Kidney (tissue), 14 donors: ENCODE data around the gene CACNA1H. TPM values are rescaled to one million over a fixed set of nuclear protein-coding genes. Genes with fewer than 3 reads are reported as not detected.

Source experiments
- DNase-seq, 5 donors: peaks; one replicate each; pipeline ENCODE4 v3.0.0-alpha.2; 2013 to 2020
- FAIRE-seq: peaks from 2 replicates; lab custom pipeline; 2012; peaks lifted over from hg19 to GRCh38; lab: Jason Lieb, UNC
- H3K27ac ChIP-seq, 2 donors: one replicate each; pipeline ENCODE4 v1.7.0; 2013; ENCODE audit warnings: low read depth in 2 of 2, low read length in 2 of 2, inconsistent platforms in 1 of 2
- H3K27me3 ChIP-seq: one replicate; pipeline ENCODE4 v1.7.1; 2013; ENCODE audit warnings: low read length, inconsistent platforms; ENCODE audit not compliant: control insufficient read depth, insufficient read depth
- H3K36me3 ChIP-seq, 3 donors: one replicate each; pipeline versions ENCODE4 v1.7.0 to v1.7.1; 2013; ENCODE audit warnings: low read length in 3 of 3, control low read depth in 1 of 3, inconsistent platforms in 1 of 3; ENCODE audit not compliant: insufficient read depth in 3 of 3, control insufficient read depth in 2 of 3
- H3K4me1 ChIP-seq, 3 donors: one replicate each; pipeline versions ENCODE4 v1.7.0 to v1.7.1; 2013; ENCODE audit warnings: low read length in 3 of 3, inconsistent platforms in 1 of 3, low read depth in 1 of 3; ENCODE audit not compliant: control insufficient read depth in 2 of 3, insufficient read depth in 2 of 3
- H3K4me3 ChIP-seq, 3 donors: one replicate each; pipeline versions ENCODE4 v1.7.0 to v1.8.1; 2013; ENCODE audit warnings: low read length in 3 of 3, control low read depth in 1 of 3, inconsistent platforms in 1 of 3
- H3K9ac ChIP-seq, 3 donors: one replicate each; pipeline versions ENCODE4 v1.7.0 to v1.7.1; 2013; ENCODE audit warnings: low read length in 3 of 3, control low read depth in 1 of 3, inconsistent platforms in 1 of 3
- H3K9me3 ChIP-seq, 3 donors: one replicate each; pipeline versions ENCODE4 v1.7.0 to v1.7.1; 2013; ENCODE audit warnings: low read length in 3 of 3, control low read depth in 1 of 3, inconsistent platforms in 1 of 3; ENCODE audit not compliant: control insufficient read depth in 2 of 3, insufficient read depth in 1 of 3
- intact Hi-C: fragments of 100-400 bp; cut with DNase I; formaldehyde crosslinking; loops from one replicate; pipeline ENCODE4 v1.11.1; 2022
- polyA plus RNA-seq: library from polyadenylated mRNA; stranded (reverse); fragments of 350-450 nt; fragmentation: Illumina TruSeq; extraction: RNeasy Lipid Tissue Mini Kit (QIAGEN cat#74804); gene quantifications from one replicate; pipeline ENCODE4 v1.2.3, GENCODE V29; 2014; ENCODE audit warnings: low read depth, low replicate concordance; ENCODE audit not compliant: insufficient read depth
- total RNA-seq: library from RNA; stranded (reverse); fragmentation: NEBNext Ultra II Directional; extraction: Animal tissue kit (Norgen Biotek cat#: 25700); gene quantifications from one replicate; pipeline ENCODE4 v1.2.1, GENCODE V29; 2021
- TF ChIP-seq, protein P1 (sequence below): IDR thresholded peaks from 3 replicates; pipeline ENCODE4 v1.5.1; 2012; ENCODE audit warnings: mild to moderate bottlenecking, moderate library complexity, borderline replicate concordance; ENCODE audit not compliant: insufficient read depth; ENCODE audit errors: extremely low read depth
- donor health status: control.
- donor health status: control.
- donor health status: control.
- donor health status: control.
- donor health status: control.
- donor health status: DM: yes; HTN: yes; CAD: no.
- donor health status: Normal renal cell carcinoma (clear cell type).

The CACNA1H gene
- total and polyA plus RNA-seq, 2 donors from 2014 or later: 6.4 to 20.6 TPM

DNA sequence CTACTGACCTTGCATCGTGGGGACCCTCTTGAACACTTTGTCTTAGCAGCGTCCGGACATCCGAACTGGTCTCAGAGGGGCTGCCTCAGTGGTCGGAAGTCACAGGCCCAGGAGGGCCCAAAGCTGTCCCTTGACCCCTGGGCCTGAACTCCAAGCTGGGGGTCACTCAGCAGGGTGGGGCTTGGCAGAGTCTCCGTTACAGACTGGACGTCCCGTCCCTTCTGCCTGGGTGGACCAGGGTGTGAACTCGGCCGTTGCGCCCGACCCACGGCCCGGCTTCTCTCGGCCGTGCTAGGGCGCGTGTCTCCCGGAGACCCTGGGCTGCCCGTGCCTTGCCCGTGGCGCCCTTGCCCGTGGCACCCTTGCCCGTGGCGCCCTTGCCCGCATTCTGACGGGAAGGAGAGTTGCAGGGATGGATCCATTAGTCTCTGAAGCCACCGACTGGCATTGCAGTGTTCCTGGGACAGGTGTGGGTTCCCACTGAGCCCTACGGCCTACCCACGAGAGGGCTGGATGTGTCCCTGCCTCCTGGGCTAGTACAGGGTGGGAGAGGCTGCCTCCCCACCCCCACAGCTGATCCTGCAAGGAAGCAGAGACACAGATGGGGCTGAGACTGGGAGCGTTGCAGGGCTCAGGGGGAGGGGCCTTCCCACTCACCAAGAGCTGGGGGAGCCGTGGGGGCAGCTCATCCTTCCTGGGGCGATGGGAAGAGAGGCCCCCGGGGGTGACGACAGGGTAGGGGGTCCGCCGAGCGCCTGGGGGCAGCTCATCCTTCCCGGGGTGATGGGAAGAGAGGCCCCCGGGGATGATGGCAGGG lies 4.9 kb downstream of the CACNA1H start:
- FAIRE-seq: no peak
- no peak overlapping the region for H3K27ac ChIP-seq
- peaks cover 0 to 22% (median 0%) of the 10 kb centered on the region in 3 donors for H3K4me1 ChIP-seq
- no peaks in the 10 kb centered on the region for H3K27me3 ChIP-seq
- TF ChIP-seq, protein P1, sequence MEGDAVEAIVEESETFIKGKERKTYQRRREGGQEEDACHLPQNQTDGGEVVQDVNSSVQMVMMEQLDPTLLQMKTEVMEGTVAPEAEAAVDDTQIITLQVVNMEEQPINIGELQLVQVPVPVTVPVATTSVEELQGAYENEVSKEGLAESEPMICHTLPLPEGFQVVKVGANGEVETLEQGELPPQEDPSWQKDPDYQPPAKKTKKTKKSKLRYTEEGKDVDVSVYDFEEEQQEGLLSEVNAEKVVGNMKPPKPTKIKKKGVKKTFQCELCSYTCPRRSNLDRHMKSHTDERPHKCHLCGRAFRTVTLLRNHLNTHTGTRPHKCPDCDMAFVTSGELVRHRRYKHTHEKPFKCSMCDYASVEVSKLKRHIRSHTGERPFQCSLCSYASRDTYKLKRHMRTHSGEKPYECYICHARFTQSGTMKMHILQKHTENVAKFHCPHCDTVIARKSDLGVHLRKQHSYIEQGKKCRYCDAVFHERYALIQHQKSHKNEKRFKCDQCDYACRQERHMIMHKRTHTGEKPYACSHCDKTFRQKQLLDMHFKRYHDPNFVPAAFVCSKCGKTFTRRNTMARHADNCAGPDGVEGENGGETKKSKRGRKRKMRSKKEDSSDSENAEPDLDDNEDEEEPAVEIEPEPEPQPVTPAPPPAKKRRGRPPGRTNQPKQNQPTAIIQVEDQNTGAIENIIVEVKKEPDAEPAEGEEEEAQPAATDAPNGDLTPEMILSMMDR: no peak
- intact Hi-C loops: no loop called here
- H3K4me3 ChIP-seq: no peak overlapping the region
- no peak for DNase-seq
- no peak overlapping the region for H3K9ac ChIP-seq
- no peaks in the 10 kb centered on the region for H3K9me3 ChIP-seq
- H3K36me3 ChIP-seq: no peaks in the 10 kb centered on the region

DNA sequence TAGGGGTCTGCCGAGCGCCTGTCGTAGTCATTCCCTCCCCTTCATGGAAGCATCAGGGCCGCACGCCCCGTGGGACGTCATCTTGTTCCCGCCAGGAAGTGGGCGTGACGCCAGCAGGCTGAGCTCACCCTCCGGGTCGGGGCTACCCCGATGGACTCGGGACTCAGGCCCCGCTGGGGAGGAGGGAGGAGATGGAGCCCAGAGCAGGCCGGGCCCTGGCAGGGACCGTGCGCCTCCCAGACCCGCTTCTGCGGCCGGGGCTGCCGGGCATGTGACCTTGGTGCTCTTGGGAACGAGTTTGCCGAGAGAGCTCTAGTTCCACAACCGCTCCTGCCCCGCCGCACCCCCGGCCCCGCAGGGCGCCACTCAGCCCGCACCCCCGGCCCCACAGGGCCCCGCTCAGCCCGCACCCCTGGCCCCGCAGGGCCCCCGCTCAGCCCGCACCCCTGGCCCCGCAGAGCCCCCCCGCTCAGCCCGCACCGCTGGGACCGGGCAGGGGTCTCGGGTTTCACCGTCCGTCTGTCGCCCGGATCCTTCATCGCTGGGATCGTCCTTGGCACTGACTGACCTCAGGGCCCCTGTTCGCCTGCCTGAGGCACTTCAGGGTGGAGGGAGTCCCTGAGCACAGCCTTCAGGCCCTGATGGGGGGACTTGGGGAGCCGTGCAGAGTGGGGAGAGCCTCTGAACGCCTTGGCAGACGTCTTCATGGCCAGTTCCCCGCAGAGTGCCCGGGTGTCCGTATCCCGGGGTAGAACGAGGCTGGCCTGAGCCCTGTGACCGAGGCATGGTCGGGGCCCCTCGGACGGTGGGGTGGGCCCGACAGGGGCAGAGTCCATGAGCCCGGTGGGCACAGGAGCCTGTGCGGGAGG lies 5.8 kb downstream of the CACNA1H start:
- Histone ChIP-seq H3K4me3 (no peak overlapping the region), H3K9ac (no peak overlapping the region), H3K9me3 (no peaks in the 10 kb centered on the region), H3K27me3 (no peaks in the 10 kb centered on the region), H3K27ac (peak overlapping the region; percentile 8 to 43), H3K4me1 (peaks cover 0 to 22% (median 0%) of the 10 kb centered on the region in 3 donors), H3K36me3 (no peaks in the 10 kb centered on the region)
- DNase-seq (peak; percentile 65 to 93 (median 83)), FAIRE-seq (no peak)
- TF ChIP-seq, protein P1: no peak
- intact Hi-C loops: no loop called here

DNA sequence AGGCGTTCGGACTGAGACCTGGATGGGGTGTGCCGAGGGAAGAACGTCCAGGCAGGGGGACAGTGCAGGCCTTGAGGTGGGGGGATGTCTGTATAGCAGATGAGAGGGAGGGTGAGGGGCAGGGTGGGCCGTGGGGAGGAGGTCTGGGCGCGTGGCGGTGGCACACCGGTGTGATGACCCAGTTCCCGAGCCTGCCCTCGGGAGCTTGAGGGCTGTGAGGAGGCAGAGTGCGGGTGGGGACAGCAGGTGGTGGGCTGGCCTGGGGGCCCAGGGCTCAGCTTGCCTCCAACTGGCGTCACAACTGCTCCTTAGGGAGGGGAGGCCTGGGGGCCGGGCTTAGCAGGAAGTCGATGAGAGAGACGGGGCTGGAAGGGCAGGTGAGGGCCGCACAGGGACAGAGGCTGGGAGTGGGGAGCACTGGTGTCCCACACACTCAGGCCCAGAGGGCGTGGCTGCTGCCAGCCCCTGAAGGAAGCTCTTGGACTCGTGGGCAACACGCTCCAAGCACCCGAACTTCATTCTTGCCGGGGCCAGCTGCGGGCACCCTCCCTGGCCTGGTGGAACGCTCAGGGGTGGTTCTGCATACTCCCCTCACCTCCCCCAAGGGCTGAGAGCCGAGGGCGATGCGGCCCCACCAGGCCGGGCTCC lies 6.5 kb downstream of the CACNA1H start:
- DNase-seq (peak in 4 of 5 donors; percentile 82 to 89 (median 87)), FAIRE-seq (no peak)
- no peak overlapping the region for H3K9ac ChIP-seq
- no peak overlapping the region for H3K4me3 ChIP-seq
- no peaks in the 10 kb centered on the region for H3K9me3 ChIP-seq
- H3K27me3 ChIP-seq: no peaks in the 10 kb centered on the region
- peak overlapping the region; percentile 43 to 65 for H3K27ac ChIP-seq
- intact Hi-C loops: no loop called here
- TF ChIP-seq, protein P1: no peak
- H3K36me3 ChIP-seq: no peaks in the 10 kb centered on the region
- peaks cover 0 to 19% (median 0%) of the 10 kb centered on the region in 3 donors for H3K4me1 ChIP-seq
